NCI-H345 treated with DMSO at 0.1 percent for 48 hours (cell line): ENCODE results near the gene SNX4.
"Not testable (repeated sequence)": the region's sequence is repeated elsewhere in the genome, so short reads cannot be mapped to it uniquely, and the experiment has no call there.

Experiments used
- DNase-seq: peaks from one replicate; lab custom pipeline; 2025; ENCODE audit not compliant: unreplicated experiment; lab: John Stamatoyannopoulos, UW

Gene SNX4

GRCh38 chr3:125405515-125405914, 114.5 kb downstream of the SNX4 start:
- DNase-seq: not testable (repeated sequence)

- DNase-seq: no peak
Measured at GRCh38 chr3:125403789-125404188, 116.2 kb downstream of the SNX4 start.

DNA sequence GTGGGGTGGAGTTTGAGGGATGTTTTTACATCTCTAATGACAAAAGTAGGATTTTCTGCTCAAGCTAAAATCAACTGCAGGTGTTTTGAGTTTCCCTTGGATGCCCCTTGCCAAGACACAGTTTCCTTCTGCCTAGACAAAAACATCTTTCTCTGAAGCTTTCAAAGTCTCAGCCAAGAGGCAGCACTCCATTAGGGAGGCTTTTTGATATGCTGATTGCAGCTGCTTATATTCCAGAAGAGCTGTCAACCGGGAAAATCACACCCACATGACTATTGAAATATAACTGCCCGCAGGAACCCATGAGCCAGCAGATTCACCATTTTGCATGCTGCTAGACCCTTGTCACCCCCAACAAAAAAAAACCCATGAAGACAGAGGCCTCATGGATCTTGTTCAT, 117.4 kb downstream of the SNX4 start:
- DNase-seq: no peak

GRCh38 chr3:125401402-125401801, 118.6 kb downstream of the SNX4 start:
- no peak for DNase-seq

- DNase-seq: no peak
Measured at GRCh38 chr3:125398952-125399351, 121.0 kb downstream of the SNX4 start.
